Medulla oblongata (tissue), 1 donor: Measurements from ENCODE around the gene STPG1.

ENCODE experiments used
- DNase-seq: peaks from one replicate; pipeline ENCODE4 v3.0.0-alpha.2; 2015; ENCODE audit errors: extremely low spot score

The STPG1 gene

DNA sequence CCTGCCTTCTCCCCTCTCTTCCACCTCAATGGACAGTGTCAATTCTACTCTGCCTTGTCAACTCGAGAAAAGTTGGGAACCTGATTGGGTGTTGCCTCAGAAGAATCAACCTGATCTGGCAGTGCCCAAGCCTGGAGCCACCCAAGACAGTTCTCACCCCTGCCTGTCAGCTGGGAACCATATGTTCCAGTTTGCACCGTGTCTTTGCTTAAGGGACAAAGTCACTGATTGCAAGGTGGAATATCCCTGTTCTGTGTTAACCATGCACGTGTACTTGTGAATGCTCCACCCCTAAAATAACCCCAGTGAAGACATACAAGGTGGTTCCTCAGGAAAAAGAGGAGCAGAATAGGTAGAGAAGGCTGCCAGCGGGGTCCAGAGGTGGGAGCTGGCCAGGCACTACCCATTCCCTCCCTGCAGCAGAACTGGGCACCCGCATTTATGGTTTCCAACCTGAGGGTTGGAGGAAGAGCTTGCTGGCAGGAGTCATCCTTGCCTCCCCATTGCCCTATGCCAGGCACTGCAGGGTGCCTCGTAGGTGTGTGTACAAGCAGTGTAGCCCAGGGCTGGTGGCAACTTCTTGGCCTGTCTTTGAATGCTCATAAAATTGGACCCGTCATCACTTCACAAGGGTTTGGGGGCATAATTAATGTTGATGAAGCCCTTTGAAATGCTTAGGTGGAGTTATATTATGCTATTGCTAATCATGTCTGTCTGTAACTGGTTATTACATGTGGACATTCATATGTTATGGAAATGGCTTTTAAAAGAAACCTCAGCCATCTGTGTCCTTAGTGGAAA is 13.4 kb upstream of the STPG1 start:
- no peak for DNase-seq

- no peak for DNase-seq
Observed at GRCh38 chr1:24425922-24426321, 12.3 kb upstream of the STPG1 start.

DNA sequence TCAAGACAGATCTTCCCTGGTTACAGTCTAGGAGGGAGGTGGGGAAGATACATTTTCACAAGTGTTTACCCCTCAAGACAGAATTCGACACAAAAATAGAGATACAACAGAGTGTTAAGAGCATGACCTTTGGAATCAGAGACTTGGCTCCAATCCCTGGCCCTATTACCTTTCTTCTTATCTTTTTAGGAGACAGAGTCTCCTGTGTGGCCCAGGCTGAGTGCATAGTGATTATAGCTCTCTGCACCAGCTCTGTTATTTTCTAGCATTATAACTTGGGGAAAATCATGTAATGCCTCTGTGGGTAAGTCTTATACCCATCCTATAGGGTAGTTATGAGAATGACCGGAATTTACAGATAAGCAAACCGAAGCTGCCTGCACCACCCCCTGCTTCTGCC is 11.9 kb upstream of the STPG1 start:
- DNase-seq = no peak

- DNase-seq = no peak
Observed at GRCh38 chr1:24424990-24425389, 11.4 kb upstream of the STPG1 start.

DNA sequence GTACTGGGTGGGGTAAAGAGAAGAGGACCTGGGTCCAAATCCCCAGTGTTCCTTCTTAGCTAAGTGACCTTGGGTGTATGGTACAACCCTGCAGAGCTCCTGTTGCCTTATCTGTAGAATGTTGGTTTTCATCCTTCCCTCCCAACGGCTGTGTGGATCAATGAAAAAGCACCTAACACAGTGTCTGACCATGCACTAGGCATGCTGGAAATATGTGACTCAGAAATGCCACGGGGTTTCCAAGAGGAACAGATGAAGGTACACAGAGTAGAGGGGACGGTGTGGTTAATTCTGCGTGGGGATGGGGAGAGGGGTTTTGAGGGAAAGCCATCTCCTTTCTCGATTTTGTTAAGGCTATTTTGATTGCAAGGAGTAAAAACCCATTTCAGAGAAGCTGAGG is 10.6 kb upstream of the STPG1 start:
- no peak for DNase-seq

- DNase-seq = no peak
Observed at GRCh38 chr1:24421502-24421901, 7.9 kb upstream of the STPG1 start.

DNA sequence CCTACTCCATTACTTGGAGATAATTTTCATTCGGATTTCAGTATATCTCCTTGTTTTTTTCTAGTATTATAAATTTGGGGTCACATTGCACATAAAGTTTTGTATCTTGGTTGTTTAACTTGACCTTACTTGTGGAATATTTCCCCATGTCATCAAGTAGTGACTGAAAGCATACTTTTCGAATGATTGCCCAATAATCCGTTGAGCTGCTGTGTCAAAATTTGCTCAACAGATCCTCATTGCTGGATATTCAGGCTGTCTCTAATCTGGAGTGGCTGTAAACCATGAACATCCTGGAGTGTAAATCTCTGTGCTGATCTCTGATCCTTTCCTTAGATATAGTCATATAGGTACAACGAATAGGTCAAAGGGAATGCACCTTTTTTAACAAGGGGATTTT is 7.0 kb upstream of the STPG1 start:
- no peak for DNase-seq

DNA sequence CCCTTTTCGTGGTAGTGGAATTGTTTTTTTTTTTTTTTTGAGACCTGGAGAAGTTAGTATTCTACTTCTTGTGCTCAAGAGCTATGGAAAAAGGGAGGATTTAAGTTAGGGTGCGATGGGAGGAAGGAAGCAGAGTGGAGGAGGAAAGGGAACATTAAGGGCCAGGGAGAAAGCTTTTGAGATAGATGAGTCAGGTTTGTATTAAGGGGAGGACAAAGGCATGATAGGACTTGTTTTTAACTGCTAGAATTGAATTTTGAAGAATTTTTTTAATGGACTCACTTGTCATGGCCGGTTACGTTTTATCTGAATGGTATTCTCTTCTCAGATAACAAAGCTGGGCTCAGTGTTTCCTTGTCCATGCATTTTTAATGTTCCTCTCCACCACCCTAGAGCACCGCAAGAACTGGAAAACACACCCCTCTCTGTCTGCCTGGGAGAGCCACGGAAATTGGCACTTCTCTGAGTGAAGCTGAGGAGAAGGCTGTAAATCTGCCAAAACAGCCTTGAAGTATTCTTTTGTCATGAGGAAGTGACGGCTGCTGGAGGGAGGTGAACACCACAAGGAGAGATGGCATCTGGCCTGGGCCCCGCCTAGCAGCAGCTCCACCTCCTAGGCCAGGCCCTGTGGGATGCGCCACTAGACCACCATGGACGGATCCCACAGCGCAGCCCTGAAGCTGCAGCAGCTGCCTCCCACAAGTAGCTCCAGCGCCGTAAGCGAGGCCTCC is 5.5 kb upstream of the STPG1 start:
- DNase-seq = peak; percentile 82

- DNase-seq = no peak
Observed at GRCh38 chr1:24417681-24418080, 4.1 kb upstream of the STPG1 start.

DNA sequence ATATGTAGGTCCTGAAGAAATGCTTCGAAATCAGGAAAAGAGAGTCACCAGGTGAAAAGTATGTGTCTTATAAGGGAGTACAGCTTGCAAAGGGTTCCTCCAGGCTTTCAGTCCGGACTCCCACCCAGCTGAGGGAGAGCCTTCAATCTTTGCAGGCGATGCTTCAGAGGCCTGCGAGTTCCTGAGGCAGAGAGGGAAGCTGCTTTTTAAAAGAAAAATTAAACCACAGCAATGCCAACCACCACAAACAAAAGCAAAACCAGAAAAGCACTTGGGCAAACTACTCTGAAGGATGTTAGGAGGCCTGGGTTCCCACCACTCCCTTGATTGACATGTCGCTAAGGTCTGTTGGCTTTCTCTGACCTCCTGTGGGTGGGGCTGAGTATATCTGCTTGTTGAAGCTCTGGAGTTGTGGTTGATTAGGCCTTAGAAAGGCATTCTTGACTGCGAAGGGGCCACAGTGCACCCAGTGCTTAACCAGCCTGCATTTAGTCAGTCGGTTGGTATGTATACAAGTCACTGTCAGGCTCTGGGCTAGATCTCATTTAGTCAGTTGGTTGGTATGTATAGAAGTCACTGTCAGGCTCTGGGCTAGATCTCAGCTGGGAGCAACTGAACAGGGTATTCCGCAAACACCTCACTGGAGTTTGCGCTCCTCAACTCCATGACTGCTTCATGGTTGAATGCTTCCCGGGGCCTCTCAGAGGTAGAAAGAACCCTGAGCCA is 3.2 kb upstream of the STPG1 start:
- DNase-seq = no peak

DNA sequence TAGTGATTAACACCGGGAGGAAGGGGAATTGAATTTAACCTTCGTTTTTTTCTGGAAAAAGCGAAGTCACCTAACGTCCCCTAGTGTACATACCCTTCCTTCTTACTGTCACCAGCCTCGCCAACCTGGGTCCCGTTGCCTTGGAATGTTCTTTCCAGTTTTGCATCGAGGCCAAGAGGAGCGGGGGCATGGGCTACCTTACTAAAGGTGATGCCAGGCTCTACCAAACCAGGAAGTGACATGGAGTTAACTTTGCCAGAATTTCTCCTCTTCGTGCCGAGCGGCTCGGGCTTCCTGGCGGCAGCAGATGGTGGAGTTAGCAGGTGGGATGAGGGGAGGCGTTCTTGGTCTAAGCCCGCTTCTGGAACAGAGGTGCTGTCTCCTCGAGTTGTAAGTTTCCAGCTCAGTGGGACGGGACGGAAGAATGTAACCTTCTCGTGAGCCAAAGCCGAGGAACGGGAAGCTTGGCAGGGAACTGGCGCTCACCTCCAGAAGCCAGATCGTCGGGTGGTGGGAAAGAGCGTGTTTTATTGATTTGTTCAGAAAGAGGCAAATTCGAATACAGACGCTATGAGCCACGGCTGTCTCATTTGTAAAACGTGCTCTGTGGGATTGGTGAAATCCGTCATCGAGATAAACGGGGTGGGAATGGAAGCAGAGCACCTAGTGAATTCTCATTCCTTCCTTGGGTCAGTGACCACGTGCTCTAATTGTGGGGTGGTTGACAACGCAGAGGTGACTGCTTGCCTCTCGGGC is 2.5 kb upstream of the STPG1 start:
- no peak for DNase-seq

GRCh38 chr1:24415334-24415909 is 1.8 kb upstream of the STPG1 start, which contains the start of gene NIPAL3:
TSS of gene NIPAL3 (plus strand) at chr1:24415802. CDS start at chr1:24419548, 3,746 bp downstream.
- DNase-seq = peak; percentile 99

DNA sequence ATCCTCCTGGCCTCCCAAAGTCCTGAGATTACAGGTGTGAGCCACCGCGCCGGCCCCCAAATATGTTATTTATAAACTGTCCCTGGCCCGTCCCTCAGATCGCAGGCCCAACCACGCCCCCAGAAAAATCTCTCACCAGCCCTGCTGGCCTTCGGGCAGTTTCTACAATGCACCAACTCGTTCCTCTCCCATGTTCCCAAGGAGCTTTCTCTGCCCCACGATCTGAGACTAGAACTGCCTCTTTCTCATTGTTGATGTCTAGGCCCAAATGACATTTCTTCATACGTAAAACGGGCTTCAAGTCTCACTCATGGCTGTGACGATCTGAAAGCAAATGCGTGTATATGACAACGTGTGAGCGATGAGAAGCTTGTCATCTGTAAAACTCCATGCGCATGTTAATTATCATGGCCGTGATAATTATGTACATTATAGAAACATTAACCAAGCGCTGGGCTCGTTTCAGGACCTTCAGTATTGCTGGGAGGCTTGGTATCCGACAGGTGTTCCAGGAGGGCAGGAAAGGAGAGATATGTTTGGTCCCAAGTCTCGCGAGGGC is 1.3 kb upstream of the STPG1 start:
- DNase-seq = no peak

DNA sequence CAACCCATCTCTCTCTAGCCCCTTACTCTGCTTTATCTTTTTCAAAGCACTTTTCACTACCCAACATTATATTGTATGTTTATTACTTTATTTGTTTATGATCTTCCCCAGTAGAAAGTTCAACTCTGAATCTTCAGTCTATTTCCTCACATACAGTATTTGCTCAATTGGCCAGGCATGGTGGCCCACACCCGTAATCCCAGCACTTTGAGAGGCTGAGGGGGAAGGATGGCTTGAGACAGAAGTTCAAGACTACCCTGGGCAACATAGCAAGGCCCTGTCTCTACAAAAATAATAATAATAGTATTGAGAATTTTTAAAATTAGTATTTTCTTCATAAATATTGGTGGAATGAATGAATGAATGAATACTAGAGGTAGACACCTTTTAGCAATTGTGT is 1.2 kb downstream of the STPG1 start:
- DNase-seq = no peak

- no peak for DNase-seq
Observed at GRCh38 chr1:24411963-24412362, 1.6 kb downstream of the STPG1 start.

DNA sequence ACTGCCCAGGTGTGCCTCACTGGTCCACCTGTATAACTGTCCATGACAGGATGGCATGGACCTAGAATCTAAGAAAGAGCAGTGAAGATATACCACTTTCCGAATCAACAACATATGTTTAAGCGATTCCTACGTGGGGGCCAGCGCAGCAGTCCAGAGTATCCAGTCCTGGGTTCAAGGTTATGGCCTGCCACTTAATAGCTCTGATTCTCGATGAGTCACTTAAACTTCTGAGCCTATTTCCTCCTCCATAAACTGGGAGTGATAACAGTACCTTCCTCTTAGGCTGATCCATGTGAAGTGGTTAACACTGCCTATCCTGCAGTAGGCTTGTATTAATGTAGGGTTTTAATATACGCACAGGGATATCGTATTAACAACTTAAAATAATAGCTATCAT is 2.8 kb downstream of the STPG1 start:
- DNase-seq = no peak

DNA sequence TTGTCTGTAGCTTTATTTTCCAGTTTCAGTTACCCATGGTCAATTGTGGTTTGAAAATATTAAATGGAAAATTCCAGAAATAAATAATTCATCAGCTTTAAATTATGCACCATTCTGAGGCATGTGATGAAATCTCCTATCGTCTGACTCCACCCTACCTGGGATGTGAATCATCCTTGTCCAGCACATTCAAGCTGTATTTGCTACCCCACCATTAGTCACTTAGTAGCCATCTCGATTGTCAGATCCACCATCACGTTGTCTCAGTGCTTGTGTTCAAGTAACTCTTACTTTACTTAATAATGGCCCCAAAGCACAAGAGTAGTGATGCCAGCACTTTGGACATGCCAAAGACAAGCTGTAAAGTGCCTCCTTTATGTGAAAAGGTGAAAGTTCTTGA is 4.0 kb downstream of the STPG1 start:
- DNase-seq = no peak

DNA sequence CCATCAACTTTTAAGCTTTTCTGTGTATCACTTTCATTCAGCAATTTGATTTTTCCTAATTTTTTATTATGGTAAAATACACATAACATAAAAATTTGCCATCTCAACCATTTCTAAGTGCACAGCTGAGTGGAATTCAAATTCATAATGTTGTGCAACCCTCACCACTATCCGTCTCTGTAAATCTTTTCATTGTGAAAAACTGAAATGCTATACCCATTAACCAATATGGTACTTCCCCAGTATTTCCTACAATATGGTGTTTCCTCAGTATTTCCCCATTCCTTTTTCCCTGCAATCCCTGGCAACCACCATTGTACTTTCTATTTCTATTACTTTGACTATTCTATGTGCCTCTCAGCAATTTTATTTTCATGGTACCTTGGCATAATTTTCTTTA is 6.8 kb downstream of the STPG1 start:
- no peak for DNase-seq

DNA sequence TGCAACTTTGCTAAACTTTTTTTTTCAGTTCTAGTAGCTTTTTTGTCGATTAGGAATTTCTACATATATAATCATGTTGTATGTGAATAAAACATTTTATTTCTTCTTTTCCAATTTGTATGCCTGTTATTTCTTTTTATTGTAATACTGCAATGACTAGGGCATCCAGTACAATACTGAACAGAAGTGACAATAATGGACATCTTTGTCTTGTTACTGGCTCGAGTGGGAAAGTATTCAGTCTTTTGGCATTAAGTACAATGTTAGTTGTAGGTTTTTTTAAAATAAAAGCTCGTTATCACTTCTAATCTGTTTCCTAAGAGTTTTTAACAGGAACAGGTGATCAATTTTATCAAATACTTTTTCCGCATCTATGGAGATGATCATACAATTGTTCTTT is 9.8 kb downstream of the STPG1 start:
- peak; percentile 67 for DNase-seq

- no peak for DNase-seq
Observed at GRCh38 chr1:24400065-24400464, 13.5 kb downstream of the STPG1 start.

DNA sequence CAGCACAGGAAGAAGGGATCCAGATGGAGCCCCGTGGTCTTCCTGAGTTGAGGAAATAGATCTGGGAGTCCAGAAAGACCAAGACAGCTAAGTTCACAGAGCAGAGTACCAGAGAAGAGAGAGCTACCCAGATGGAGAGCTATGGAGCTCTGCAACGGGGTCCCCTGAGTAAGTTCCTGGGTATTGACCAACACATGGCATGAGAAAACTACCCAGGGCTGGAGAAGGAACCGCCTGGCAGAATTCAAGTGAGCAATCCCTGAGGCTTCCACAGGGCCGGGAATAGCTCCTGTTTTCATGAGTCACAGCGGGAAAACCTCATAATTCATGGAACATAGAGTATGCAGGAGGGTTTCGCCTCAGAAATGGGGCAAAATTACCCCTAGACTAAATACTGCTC is 19.7 kb downstream of the STPG1 start:
- DNase-seq = no peak
